HG02588 (cell line): ENCODE results near the gene FXYD7.

Experiments
- ATAC-seq: cut with Tn5 transposase; IDR thresholded peaks from one replicate; pipeline ENCODE4 v1.9.1; 2021; ENCODE audit warnings: mild to moderate bottlenecking, moderate library complexity; ENCODE audit not compliant: unreplicated experiment

FXYD7 gene

DNA sequence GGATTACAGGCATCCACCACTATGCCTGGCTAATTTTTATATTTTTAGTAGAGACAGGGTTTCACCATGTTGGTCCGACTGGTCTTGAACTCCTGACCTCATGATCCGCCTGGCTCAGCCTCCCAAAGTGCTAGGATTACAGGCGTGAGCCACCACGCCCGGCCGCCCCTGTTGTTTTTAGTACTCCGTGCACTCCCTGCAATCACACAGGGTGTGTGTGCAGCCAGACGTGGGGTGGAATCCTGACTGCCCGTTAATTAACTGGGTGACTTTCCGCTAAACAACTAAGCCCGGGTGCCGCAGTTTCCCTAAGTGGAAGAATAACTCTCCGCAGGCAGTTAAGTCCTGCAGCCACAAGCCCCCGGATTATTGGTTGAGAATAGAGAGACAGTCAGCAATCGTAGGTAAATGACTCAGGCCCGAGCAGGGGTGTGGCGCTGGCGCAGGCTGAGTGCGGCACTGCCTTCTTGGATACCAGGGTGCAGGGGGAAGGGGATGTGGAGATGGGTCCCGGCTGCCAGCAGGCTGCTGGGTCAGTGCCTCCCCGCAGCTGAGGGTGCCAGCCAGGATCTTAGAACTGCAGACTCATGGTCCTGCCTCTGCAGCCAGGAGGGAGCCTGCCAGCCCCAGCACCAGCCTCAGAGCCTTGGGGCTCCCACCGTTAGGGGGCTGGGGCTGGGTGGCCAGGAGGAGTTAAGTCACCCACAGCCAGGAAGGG lies 33.5 kb upstream of the FXYD7 start:
- no peak for ATAC-seq

DNA sequence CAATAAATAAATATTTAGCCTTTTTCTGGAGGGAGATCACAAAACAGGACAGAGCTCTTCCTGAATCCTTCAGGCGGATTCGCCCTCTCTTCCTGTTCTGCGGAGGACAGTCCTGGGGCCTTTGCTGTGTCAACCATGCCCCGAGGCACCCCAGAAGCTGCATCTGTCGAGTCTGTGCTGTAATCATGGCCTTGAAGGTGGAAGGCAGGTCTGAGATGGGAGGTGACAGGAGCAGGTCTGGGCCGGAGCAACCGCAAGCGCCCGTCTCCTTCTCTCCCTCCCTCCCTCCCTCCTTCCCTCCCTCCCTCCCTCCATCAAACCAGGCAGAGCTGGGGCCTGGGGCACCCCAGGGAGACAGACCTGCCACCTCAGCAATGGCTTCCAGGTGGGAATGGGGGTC lies 32.1 kb upstream of the FXYD7 start:
- ATAC-seq, result no peak

GRCh38 chr19:35112995-35113688 lies 29.9 kb upstream of the FXYD7 start:
- ATAC-seq, result no peak

GRCh38 chr19:35114353-35115176 lies 28.5 kb upstream of the FXYD7 start:
- no peak for ATAC-seq

DNA sequence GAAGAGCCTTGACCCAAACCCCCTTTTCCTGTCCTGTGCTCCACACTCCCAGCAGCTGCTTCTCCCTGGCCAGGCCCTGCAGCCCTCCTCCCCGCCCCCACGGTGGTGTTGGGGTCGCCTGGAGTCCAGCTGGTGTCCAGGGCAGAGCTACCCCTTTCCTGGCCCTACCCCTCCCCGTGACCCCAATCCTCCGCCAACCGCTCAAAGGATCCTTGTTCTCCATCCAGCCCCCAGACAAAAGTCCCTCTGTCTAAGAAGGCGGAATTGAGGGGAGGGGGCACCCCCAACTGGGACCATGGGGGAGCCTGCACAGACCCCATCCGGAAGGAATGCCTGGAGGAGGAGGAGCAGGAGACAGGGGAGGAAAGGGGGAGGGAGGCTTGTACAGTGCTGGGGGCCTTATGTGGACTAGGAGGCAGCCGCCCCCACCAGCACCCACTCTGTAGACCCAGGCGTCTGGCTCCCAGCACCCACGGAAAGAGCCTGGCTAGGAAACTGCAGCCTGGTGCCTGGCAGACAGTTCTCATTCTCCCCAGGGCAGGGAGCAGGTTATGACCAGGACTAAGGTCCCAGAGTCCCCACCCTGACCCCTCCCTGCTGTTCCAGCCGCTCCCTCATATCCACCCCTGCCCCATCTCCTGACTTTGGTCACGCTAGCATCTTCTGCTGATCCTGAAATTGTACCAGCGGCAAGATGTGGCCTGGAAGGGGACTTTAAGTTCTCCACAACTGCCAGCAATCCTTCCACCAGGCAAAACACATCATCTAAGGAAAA lies 27.7 kb upstream of the FXYD7 start, which contains the start of gene FXYD3:
FXYD3 (plus strand) TSS at position 647 of the 775 bp plus-strand sequence. CDS start 3,554 bp downstream, outside the sequence.
- no peak for ATAC-seq

DNA sequence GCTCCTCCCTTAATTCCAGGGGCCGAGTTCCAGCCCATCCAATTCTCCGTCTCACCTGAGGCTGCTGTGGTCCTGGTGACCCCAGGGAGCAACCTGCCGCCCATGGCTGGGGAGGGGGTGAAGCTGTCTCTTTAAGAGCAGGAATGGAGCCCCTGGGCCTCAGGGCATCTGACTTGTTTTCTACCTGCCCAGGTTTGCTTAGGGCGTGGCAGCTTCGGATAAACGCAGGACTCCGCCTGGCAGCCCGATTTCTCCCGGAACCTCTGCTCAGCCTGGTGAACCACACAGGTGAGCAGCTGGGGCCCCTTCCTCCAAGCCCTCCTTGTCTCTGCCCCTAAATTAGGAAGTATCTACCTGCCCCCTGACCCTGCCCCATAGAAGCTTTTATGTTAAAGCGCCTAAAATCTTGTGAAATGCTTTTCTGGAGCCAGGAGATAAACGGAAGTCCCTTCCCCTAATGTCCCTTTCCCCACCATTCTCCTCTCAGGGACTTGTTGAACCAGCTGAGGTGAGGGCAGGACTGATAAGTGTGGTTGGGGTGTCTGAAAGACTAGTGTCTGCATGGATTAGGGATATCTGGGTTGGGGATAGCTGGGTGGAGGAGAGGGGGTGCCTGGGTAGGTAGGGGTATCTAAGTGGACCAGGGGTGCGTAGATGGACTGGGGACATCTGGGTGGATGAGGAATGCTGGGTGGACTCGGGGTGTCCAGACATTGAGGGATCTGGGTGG lies 26.8 kb upstream of the FXYD7 start:
- ATAC-seq, result no peak

DNA sequence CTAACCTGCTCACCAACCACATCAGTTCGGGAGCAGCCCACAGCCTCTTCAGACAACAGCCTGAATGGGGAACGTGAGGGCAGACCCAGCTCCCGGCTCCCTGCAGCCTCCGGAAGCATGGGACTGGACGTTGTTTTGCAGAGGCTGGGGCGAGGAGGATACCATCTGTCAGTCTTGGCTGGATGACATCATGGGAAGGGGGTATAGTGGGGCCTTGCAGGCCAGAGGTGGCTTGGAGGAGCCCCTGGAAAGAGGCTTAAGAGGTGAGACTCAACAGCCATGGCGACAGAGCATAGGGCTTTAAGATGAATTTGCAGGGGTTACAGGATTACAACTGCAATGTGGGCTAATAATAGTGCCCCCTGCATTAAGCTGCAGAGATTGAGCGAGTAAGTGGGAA lies 25.9 kb upstream of the FXYD7 start:
- ATAC-seq, result no peak

GRCh38 chr19:35117799-35118198 lies 25.3 kb upstream of the FXYD7 start:
- ATAC-seq, result no peak

DNA sequence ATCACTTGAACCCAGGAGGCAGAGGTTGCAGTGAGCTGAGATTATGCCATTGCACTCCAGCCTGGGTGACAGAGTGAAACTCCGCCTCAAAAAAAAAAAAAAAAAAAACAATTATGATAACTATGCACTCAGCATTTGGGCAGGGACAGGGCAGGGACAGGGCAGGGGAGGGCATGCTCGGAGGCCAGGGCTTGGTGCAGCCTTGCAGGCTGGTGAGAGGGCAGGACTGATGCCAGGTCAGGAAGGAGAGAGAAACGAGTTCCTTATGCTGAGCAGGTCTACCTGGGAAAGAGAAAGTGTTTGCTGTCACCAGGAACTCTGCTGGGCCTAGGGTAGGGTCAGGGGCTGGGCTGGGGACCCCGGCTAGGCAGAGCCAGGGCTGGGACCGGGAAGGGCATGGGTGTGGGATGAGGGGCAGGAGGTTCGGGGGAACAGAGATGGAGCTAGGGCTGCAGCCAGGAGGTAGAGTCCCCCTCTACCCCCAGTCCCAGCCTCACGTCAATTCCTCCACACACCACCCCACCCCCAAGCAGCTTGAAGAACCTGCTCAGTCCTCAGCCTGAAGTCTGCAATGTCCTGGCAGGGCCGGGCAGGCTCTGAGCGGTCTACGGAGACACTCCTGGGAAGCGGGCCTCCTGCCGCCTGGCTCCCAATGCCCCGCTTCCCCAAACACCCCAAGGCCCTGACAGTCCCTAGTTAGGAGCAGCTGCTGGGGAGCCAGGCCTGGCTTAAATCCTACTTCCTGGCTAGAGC lies 24.6 kb upstream of the FXYD7 start:
- no peak for ATAC-seq

DNA sequence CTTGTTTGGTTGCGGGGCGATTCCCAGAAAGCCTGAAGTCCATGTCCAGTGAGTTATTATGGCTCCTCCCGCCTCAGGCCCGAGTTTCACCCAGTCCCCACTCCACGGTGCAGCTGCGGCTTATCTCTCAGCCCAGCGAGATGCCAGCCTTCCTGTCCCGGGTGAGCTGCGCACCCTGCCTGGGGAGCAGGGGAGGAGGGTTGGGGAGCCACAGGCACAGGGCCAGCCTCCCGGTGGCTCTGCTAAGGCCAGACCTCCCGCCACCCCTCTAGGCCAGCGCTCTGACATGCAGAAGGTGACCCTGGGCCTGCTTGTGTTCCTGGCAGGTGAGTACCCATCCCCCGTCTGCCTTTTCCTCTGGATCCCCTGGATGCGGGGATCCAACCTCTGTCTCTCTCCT lies 24.0 kb upstream of the FXYD7 start:
- ATAC-seq, result no peak

DNA sequence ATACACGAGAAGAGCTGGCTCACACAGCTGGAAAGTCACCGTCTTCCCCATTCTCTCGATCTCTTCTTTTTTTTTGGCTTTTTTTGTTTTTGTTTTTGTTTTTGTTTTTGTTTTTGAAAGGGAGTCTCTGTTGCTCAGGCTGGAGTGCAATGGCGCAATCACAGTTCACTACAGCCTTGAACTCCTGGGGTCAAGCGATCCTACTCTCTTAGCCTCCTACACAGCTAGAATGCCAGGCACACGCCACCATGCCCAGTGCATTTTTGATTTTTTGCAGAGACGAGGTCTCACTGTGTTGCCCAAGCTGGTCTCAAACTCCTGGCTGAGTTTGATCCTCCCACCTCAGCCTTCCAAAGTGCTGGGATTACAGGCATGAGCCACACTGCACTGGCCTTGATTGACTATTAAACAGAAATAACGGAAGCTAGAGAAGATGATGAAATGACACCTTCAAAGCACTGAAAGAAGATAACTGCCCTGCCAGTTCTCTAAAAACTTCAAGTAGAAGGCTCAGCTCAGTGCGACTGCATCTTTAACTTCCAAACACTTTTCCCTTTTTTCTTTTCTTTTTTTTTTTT lies 23.4 kb upstream of the FXYD7 start:
- no peak for ATAC-seq

DNA sequence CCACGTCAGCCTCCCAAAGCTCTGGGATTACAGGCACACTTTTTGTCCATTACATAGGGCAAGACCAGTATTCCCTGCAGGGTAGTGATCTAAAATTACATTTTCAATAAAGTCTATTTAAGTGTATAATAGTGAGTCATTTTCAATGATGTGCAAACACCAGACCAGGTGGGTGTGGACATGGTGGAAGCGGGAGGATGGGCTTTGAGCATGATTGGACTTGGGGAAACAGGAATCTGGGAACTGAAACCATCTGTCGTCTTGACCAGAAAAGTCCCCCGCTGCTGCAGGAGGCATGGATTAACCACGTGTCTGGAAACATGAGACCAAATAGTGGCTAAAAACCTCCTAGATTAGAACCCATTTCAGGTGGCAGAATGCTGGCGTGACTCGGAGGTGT lies 22.6 kb upstream of the FXYD7 start:
- no peak for ATAC-seq

GRCh38 chr19:35120898-35121297 lies 22.2 kb upstream of the FXYD7 start:
- no peak for ATAC-seq

GRCh38 chr19:35122687-35123551 lies 20.1 kb upstream of the FXYD7 start:
- ATAC-seq, result no peak

DNA sequence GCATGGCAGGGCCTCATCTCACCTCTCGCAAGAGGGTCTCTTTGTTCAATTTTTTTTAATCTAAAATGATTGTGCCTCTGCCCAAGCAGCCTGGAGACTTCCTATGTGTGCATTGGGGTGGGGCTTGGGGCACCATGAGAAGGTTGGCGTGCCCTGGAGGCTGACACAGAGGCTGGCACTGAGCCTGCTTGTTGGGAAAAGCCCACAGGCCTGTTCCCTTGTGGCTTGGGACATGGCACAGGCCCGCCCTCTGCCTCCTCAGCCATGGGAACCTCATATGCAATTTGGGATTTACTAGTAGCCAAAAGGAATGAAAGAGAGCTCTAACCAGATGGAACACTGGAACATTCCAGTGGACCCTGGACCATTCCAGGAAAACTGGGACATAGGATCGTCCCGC lies 19.5 kb upstream of the FXYD7 start:
- no peak for ATAC-seq

- ATAC-seq, result peak; percentile 74
Observed at GRCh38 chr19:35124098-35125060, 18.7 kb upstream of the FXYD7 start.

DNA sequence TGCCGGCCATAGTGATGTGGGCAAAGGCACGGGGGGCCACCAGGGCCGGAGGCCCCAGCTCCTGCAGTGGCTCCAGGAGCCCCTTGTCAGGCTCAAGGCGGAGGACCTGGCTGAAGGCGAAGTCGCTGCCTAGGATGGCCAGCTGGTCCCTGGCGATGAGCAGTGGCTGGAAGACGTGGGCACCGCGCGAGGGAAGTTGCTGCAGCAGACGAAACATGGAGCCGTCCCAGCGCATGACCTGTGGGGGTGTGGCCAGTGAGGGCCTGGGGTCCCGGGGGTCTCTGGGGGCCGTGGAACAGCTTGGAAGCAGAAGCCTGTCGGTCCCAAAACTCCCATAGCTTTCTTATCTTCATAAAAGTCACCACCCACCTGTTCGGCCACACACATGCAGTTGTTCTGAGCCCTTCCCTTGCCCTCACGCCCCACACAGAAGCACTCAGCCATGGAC lies 17.8 kb upstream of the FXYD7 start:
- no peak for ATAC-seq
